ENCODE measurements around the gene OSBPL8. TPM values are rescaled to one million over a fixed set of nuclear protein-coding genes. Genes with fewer than 3 reads are reported as not detected.
"Not testable (repeated sequence)": the region's sequence is repeated elsewhere in the genome, so short reads cannot be mapped to it uniquely, and the experiment has no call there.

OSBPL8 gene
- polyA plus RNA-seq, 3 donors: 71.9 to 78.9 (median 74.3) TPM

- DNase-seq (ENCODE audit: low read depth in 3 of 3, low spot score in 2 of 3): no peak
These were observed 27.1 kb downstream of the OSBPL8 start for GRCh38 chr12:76532520-76532919.

GRCh38 chr12:76531056-76531455 is 28.5 kb downstream of the OSBPL8 start:
- DNase-seq (ENCODE audit: low read depth in 3 of 3, low spot score in 2 of 3): no peak

- DNase-seq (ENCODE audit: low read depth in 3 of 3, low spot score in 2 of 3): no peak
These were observed 29.1 kb downstream of the OSBPL8 start for GRCh38 chr12:76530516-76530915.

GRCh38 chr12:76529226-76529918 is 30.2 kb downstream of the OSBPL8 start:
- no peak for DNase-seq (ENCODE audit: low read depth in 3 of 3, low spot score in 2 of 3)

GRCh38 chr12:76523408-76523807 is 36.2 kb downstream of the OSBPL8 start:
- DNase-seq (ENCODE audit: low read depth in 3 of 3, low spot score in 2 of 3): no peak

- DNase-seq (ENCODE audit: low read depth in 3 of 3, low spot score in 2 of 3): no peak
These were observed 39.2 kb downstream of the OSBPL8 start for GRCh38 chr12:76520348-76520747.

- DNase-seq (ENCODE audit: low read depth in 3 of 3, low spot score in 2 of 3): no peak
These were observed 40.0 kb downstream of the OSBPL8 start for GRCh38 chr12:76519538-76519937.

GRCh38 chr12:76518699-76519098 is 40.9 kb downstream of the OSBPL8 start:
- DNase-seq (ENCODE audit: low read depth in 3 of 3, low spot score in 2 of 3): no peak

- no peak for DNase-seq (ENCODE audit: low read depth in 3 of 3, low spot score in 2 of 3)
These were observed 44.3 kb downstream of the OSBPL8 start for GRCh38 chr12:76515271-76515670.

- not testable (repeated sequence) for DNase-seq (ENCODE audit: low read depth in 3 of 3, low spot score in 2 of 3)
These were observed 48.4 kb downstream of the OSBPL8 start for GRCh38 chr12:76511116-76511716.

- no peak for DNase-seq (ENCODE audit: low read depth in 3 of 3, low spot score in 2 of 3)
These were observed 51.2 kb downstream of the OSBPL8 start for GRCh38 chr12:76508128-76508980.

GRCh38 chr12:76506149-76506548 is 53.4 kb downstream of the OSBPL8 start:
- DNase-seq (ENCODE audit: low read depth in 3 of 3, low spot score in 2 of 3): no peak

GRCh38 chr12:76505050-76505449 is 54.5 kb downstream of the OSBPL8 start:
- DNase-seq (ENCODE audit: low read depth in 3 of 3, low spot score in 2 of 3): no peak

GRCh38 chr12:76504606-76505005 is 55.0 kb downstream of the OSBPL8 start:
- DNase-seq (ENCODE audit: low read depth in 3 of 3, low spot score in 2 of 3): no peak

- no peak for DNase-seq (ENCODE audit: low read depth in 3 of 3, low spot score in 2 of 3)
These were observed 55.6 kb downstream of the OSBPL8 start for GRCh38 chr12:76503957-76504356.

- no peak for DNase-seq (ENCODE audit: low read depth in 3 of 3, low spot score in 2 of 3)
These were observed 58.2 kb downstream of the OSBPL8 start for GRCh38 chr12:76501390-76501789.

GRCh38 chr12:76499136-76499535 is 60.4 kb downstream of the OSBPL8 start:
- DNase-seq (ENCODE audit: low read depth in 3 of 3, low spot score in 2 of 3): not testable (repeated sequence)

GRCh38 chr12:76495556-76495955 is 64.0 kb downstream of the OSBPL8 start:
- no peak for DNase-seq (ENCODE audit: low read depth in 3 of 3, low spot score in 2 of 3)

- no peak for DNase-seq (ENCODE audit: low read depth in 3 of 3, low spot score in 2 of 3)
These were observed 68.3 kb downstream of the OSBPL8 start for GRCh38 chr12:76491292-76491691.

- no peak for DNase-seq (ENCODE audit: low read depth in 3 of 3, low spot score in 2 of 3)
These were observed 68.8 kb downstream of the OSBPL8 start for GRCh38 chr12:76490763-76491162.

- no peak for DNase-seq (ENCODE audit: low read depth in 3 of 3, low spot score in 2 of 3)
These were observed 69.8 kb downstream of the OSBPL8 start for GRCh38 chr12:76489737-76490136.

- no peak for DNase-seq (ENCODE audit: low read depth in 3 of 3, low spot score in 2 of 3)
These were observed 73.6 kb downstream of the OSBPL8 start for GRCh38 chr12:76486011-76486410.

All from right renal cortex interstitium (tissue), 3 donors.